ENCODE results near the gene VEPH1. TPM values are rescaled to one million over a fixed set of nuclear protein-coding genes. Genes with fewer than 3 reads are reported as not detected.

Gene VEPH1
- total RNA-seq, 2 donors from 2014 or later: 0.21 TPM; not detected in 1

- H3K27me3 ChIP-seq (replicated peaks; ENCODE audit: insufficient read depth): no peaks in the 10 kb centered on the region
- no peak overlapping the region for H3K27ac ChIP-seq
- no peaks in the 10 kb centered on the region for H3K9me3 ChIP-seq
- H3K4me3 ChIP-seq: no peak overlapping the region
- no peaks in the 10 kb centered on the region for H3K36me3 ChIP-seq
- no peaks in the 10 kb centered on the region for H3K4me1 ChIP-seq (ENCODE audit: control insufficient read depth in 1 of 2, low read depth in 2 of 2)
- no peak for DNase-seq (ENCODE audit: low spot score)
- no peak for ATAC-seq (ENCODE audit: insufficient number of reproducible peaks, low FRiP score, low read depth)
- TF ChIP-seq, protein P1, sequence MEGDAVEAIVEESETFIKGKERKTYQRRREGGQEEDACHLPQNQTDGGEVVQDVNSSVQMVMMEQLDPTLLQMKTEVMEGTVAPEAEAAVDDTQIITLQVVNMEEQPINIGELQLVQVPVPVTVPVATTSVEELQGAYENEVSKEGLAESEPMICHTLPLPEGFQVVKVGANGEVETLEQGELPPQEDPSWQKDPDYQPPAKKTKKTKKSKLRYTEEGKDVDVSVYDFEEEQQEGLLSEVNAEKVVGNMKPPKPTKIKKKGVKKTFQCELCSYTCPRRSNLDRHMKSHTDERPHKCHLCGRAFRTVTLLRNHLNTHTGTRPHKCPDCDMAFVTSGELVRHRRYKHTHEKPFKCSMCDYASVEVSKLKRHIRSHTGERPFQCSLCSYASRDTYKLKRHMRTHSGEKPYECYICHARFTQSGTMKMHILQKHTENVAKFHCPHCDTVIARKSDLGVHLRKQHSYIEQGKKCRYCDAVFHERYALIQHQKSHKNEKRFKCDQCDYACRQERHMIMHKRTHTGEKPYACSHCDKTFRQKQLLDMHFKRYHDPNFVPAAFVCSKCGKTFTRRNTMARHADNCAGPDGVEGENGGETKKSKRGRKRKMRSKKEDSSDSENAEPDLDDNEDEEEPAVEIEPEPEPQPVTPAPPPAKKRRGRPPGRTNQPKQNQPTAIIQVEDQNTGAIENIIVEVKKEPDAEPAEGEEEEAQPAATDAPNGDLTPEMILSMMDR (IDR thresholded peaks at IDR 0.05): peak; percentile 43
These were observed 9.3 kb downstream of the VEPH1 start for GRCh38 chr3:157493627-157494550.

- ATAC-seq (ENCODE audit: insufficient number of reproducible peaks, low FRiP score, low read depth) (no peak), DNase-seq (ENCODE audit: low spot score) (no peak)
- Histone ChIP-seq H3K9me3 (no peaks in the 10 kb centered on the region), H3K27me3 (replicated peaks; ENCODE audit: insufficient read depth) (no peaks in the 10 kb centered on the region), H3K36me3 (no peaks in the 10 kb centered on the region), H3K4me1 (ENCODE audit: control insufficient read depth in 1 of 2, low read depth in 2 of 2) (no peaks in the 10 kb centered on the region), H3K27ac (no peak overlapping the region), H3K4me3 (no peak overlapping the region)
- TF ChIP-seq, protein P1 (IDR thresholded peaks at IDR 0.05): no peak
These were observed 12.1 kb downstream of the VEPH1 start for GRCh38 chr3:157491136-157491535.

GRCh38 chr3:157488144-157488543, 15.1 kb downstream of the VEPH1 start:
- Histone ChIP-seq H3K4me3 (no peak overlapping the region), H3K27me3 (replicated peaks; ENCODE audit: insufficient read depth) (no peaks in the 10 kb centered on the region), H3K36me3 (no peaks in the 10 kb centered on the region), H3K27ac (no peak overlapping the region), H3K9me3 (no peaks in the 10 kb centered on the region), H3K4me1 (ENCODE audit: control insufficient read depth in 1 of 2, low read depth in 2 of 2) (no peaks in the 10 kb centered on the region)
- TF ChIP-seq, protein P1 (IDR thresholded peaks at IDR 0.05): no peak
- DNase-seq (ENCODE audit: low spot score): no peak
- no peak for ATAC-seq (ENCODE audit: insufficient number of reproducible peaks, low FRiP score, low read depth)

DNA sequence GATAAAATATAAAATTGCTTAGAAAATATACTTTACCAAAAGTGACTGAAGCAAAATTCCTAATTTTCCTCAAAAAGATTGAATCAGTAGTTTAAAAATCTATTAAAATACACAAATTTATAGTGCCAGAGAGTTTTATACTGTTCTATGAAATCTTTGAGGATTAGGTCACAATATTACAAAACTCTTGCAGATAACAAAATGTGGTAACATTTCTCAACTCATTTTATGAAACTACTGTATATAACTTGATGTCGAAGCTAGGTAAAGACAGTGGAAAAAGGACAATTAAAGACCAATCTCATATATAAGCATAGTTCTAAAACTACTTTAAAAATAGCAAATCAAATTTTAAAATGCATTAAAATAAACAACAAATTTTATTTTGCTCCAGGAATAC, 15.9 kb downstream of the VEPH1 start:
- Histone ChIP-seq H3K9me3 (no peaks in the 10 kb centered on the region), H3K36me3 (no peaks in the 10 kb centered on the region), H3K4me3 (no peak overlapping the region), H3K27ac (no peak overlapping the region), H3K4me1 (ENCODE audit: control insufficient read depth in 1 of 2, low read depth in 2 of 2) (no peaks in the 10 kb centered on the region), H3K27me3 (replicated peaks; ENCODE audit: insufficient read depth) (no peaks in the 10 kb centered on the region)
- ATAC-seq (ENCODE audit: insufficient number of reproducible peaks, low FRiP score, low read depth) (no peak), DNase-seq (ENCODE audit: low spot score) (no peak)
- TF ChIP-seq, protein P1 (IDR thresholded peaks at IDR 0.05): no peak

DNA sequence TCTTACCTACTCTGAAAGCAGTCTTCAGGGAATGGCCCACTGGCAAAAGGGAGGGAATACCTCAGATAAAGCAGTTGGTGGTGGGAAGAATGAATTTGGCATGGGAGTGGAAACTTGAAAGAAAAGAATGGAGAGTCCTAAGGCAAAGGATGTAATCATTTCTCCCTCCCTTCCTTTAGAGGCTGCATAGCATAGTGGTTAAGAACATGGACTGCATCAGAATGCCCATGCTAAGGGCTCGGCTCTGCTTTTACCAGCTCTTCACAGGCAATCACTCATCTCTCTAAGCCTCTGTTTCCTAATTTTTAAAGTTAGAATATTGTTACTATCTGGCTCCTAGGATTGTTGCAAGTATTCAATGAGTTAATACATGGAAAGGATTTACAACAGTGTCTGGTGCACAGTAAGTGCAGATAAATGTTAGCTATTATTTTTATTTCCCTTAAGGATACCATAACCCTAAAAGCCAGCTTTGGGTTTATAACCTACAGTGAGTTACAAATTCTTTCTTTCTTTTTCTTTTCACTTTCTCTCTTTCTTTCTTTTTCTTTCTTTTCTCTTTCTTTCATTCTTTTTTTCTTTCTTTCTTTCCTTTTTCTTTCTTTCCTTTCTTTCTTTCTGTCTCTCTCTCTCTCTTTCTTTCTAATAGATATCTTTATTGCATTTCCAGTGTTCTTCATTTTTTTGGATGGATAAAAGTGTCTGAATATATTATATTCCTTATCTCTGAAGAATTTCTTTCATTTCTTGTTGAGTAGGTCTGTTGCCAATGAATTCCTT, 23.6 kb downstream of the VEPH1 start:
- ATAC-seq (ENCODE audit: insufficient number of reproducible peaks, low FRiP score, low read depth): no peak
- Histone ChIP-seq H3K4me1 (ENCODE audit: control insufficient read depth in 1 of 2, low read depth in 2 of 2) (no peaks in the 10 kb centered on the region), H3K27ac (no peak overlapping the region), H3K9me3 (no peaks in the 10 kb centered on the region), H3K27me3 (replicated peaks; ENCODE audit: insufficient read depth) (no peaks in the 10 kb centered on the region), H3K36me3 (no peaks in the 10 kb centered on the region), H3K4me3 (no peak overlapping the region)
- no peak for DNase-seq (ENCODE audit: low spot score)
- TF ChIP-seq, protein P1 (IDR thresholded peaks at IDR 0.05): no peak
